Activated CD8-positive, alpha-beta memory T cell treated with anti-CD3 and anti-CD28 coated beads, Interleukin-2, amount 50 U/mL, for 48 hours (primary cell): Measurements from ENCODE around the gene TPRA1.

Experiments
- DNase-seq: peaks from one replicate; pipeline ENCODE4 v3.0.0-alpha.2; 2020

The TPRA1 gene

DNA sequence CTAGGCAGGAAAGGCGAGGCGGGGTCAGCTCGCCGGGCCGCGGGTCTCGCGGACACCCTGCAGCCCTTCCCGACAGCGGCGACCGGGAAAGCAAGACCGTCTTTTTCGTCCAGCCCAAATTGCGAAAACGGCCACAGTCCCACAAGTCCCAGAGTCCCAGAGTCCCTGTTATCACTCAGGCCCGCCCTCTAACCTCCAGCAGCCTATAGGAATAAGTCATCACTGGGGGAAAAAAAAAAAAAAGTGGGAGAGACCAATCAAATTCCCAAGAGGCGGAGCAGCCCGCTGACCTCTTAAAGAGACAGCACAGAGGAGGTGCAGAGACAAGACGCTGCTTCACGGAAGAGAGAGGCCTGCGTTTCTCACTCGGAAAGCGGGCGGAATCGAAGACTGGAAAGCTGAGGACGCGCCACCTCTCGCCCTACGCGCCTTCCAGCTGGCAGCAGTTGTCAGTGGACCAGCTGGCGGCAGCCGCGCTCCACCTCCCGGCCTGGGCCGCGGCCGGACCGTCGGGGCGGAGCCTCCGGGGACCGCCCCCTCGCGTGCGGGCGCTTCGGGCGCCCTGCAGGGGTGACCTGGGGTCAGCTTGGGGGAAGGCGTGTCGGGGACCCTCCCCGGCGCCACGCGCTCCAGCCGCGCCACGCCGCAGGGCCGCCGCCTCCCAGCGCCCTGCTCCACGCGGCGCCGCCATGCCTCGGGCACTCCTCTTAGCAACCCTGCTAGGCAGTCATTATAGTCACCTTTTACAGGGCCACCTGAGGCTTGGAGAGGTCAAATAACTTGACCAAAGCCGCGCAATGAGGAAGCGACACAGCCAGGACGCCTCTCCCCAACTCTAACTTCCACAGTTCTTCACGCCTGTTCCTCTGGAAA, at the start of gene TPRA1:
Gene TPRA1 (minus strand): TSS at position 141 of the 873 bp plus-strand sequence. CDS start 10,587 bp downstream, outside the sequence.
- DNase-seq = peak; percentile 88

DNA sequence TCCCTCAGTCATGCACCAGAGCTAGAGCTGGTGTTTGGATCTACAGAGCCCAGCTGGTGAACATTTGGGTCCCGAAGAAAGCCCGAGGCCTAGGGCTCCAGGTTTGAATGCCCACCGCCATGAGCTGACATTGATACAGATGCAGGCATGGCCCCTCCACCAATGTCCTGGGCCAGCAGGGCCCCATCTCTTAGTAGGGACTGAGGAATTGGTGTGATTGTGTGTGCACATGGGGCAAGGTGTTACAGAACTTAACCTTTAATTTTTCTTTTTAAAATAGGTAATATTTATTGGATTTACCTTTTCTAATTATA, 49.5 kb upstream of the TPRA1 start:
- DNase-seq = no peak

DNA sequence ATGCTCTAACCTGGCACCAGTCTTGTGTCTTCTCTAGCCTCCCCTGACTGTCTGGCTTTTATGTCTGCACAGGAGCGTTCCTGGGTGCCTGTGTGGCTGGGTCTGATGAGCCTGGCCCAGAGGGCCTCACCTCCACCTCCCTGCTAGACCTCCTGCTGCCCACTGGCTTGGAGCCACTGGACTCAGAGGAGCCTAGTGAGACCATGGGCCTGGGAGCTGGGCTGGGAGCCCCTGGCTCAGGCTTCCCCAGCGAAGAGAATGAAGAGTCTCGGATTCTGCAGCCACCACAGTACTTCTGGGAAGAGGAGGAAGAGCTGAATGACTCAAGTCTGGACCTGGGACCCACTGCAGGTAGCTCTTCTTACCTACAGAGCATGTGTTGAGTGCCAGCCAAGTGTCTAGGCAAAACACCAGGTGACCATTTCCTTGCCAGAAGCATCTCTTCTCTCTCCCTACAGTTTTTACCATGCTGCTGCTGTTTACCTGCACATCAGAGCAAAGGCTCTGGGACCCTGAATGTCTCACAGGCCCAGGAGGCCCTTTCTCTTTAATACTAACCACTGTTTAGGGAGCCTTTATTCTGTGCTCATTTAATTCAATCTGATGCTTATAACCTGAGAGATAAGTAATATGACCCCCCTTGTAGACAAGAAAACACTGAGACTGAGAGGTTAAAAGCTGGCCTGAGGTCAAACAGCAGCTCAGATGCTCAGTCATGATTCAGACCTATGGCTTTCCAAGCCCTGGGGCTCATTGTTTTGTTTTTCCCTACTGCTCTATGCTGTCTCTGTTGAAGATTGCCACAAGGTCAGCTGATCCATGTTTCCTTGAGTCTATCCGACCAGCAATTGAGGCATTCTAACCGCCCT, 48.9 kb upstream of the TPRA1 start:
- DNase-seq = no peak

DNA sequence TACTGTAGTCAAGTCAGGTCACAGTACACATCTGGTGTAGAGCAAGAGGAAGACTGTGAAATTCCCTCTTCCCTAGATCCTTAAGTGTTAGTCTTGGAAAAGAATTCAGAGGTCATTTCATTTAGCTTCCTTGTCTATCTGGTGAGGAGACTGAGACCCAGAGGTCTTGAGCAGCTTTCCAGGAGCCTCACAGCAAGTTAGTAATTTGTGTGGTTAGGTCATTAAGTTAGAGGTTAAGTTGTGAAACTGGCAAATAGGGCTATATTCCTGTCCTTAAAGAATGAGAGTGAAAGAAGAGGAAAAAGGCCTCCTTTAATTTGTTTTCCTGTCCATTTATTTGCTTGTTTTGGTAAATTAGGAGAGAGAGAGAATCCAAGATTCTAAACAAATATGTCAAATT, 47.4 kb upstream of the TPRA1 start:
- no peak for DNase-seq

DNA sequence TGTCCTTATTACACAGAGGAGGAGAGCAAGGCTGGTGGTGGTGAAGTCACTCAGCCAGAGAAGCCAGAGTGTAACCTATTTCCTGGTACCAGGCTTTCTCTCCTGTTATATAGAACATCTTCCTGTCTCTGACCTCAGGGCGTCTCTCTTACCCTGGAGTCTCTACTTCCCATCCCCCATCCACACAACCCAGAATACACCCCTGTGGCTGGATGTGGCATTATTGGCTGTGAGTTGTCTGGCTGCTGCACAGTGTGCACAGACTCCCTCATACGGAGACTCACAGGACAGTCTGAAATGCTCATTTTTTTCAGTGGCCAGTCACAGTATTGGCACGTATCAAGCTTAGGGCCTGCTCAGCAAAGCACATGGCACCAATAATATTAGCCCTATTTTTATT, 47.0 kb upstream of the TPRA1 start:
- no peak for DNase-seq

DNA sequence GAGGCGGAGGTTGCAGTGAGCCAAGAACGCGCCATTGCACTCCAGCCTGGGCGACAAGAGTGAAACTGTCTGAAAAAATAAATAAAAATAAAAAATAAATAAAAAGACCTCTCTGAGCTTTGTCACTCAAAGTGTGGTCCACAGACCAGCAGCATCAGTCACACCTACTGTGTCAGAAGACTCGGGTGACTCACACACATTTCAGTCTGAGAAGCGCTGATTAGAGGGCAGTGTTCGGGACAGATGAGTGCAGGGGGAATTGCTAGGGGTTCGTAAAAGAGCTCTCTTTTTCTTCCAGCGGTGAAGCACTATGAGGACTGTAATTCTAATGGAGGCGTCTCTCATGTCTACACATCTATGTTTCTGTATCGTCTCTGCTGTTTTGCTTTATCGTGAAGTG, 44.1 kb upstream of the TPRA1 start:
- DNase-seq = no peak

DNA sequence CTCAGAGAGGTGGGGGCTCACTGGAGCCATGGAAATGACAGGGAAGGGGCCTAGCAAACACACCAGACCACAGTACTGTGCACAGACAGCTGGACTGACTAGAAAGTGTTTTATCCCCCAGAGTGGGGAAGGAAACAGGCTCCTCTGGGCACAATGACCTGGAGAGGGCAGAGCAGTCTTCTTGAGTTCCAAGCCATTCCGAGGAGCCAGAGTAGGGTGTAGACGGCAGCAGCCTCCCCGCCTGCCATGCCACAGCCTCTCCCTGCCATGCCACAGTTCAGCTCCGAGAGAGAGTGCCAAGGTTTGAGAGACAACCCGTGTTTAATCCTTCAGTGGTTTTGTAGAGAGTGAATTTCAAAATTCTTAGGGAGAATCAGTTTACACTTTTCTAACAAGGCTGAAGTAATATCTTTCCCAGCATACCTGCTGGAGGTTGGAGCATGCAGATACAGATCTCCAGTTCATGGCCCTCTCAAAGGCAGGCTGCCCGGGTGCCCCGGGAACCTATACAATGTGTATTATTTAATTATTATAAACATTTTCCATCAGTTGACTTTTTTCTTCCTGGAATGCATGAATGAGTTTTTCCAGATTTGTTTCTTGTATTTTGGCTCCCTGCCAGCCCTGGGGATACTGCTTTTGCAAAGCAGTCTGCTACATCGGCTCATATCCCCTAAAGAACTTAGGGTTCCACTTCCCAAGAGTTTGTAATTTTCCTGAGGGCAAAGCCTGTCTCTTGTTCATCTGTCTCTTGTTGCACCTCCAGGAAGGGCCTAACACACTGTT, 41.7 kb upstream of the TPRA1 start:
- DNase-seq = no peak

DNA sequence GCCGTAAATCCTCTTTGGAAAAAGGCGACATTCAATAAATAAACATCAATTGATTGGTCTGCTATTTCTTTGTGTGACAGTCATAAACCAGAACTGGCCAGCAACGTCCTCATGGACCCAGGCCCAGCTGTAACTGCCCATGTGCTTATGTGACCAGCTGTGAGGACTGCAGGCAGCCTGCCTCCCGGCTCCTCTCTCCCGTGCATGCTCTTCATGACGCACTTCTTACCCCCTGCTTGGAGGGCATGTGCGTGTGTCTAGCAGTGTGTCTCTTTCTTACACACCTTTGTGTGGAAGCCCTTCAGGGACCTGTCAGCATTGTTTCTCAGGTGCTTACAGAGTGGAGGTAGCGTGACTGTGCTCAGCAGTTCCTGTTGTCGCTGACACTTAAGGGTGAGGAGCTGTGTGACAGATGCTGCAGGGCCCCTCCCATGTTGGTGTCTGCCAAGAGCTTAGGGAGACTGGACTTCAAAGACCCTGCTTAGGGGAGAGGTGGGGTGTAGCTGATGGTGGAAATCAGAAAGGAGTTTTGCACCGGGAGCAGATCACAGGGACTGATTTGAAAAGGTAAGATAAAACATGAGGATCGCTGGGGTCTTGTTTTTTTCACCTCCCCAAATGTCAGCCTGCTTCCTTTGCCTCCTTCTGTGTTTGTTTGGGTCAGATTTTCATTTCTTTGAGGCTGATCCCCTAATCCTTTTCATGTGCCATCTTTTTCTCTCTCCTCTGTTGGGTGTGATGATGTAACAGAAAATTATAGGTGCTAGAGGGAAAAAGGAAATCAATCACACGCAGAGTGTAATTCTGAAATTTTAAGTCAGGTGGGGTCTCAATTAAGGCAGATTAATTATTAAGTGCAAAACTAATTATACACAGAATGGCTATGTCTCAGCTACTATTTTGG, 40.5 kb upstream of the TPRA1 start:
- no peak for DNase-seq

DNA sequence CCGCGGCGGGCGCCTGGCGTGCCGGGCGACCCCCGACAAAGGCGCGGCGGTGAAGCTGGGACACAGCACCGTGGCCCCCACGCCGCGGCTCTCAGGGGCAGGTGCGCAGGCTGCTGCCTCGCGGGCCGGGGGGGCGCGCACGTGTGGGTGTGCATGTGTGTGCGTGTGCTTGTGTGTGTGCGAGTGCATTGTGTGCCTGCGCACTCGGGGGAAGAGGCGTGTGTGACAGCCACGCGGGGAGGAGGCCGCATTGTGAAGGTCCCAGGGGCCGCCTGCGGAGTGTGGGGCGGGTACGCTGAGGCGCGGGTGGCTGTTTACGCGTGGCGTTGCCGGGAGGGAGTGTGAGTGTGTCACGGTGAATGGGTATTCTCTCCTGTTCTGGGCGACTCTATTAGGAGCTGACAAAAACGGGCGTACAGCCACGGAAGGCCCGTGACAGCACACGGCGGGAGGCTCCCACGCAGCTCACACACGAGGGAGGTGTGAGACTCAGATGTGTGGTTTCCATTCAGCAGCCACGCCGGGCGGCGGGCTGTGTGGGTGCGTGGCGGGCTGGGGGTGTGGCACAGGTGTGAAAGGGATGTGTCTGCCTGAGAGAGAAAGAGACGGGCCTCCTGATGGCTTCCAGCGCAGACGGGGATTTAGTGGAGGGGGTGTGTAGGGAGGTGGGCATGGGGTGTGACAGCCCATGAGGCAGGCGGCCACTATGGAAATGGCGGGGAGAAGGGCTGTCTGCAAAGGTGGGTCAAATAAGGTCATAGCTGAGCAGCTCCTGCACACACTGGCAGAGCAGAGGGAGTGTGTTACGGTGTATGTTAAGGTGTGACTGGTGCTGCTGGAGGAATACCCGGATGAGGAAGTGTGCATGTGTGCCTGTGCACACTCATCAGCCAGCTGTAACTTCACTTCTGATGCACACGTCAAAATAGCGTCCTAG, 39.2 kb upstream of the TPRA1 start:
- DNase-seq = no peak

DNA sequence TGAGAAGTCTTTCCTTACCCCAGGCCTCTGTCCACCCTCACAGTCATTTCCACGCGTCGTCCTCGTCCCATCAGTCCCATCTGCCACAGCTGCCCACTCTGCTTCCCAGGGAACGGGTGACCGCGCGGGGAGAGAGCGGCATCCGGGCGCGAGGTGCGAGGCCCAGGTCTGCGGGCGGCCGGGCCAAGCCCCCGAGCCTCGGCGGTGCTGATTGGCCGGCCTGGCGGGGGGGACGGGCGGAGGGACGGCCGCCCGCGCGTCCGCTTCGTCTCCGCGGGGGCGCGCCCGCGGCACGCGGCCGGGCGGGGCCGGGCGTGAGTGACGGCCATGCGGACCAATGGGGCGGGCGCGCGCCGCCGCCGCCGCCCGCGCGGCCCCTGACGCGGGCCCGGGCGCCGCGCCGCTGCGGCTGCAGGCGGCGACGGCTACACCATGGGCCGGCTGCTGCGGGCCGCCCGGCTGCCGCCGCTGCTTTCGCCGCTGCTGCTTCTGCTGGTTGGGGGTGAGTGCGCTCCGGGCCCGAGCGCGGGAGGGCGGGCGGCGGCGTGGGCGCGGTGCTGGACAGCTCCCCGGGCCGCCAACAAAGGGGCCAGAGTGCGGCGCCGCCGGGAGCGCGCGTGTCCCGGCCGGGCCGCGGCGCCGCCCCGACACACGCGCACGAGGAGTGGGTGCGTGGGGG, 38.4 kb upstream of the TPRA1 start, which contains the start of gene PODXL2:
Gene PODXL2 (plus strand): TSS at position 398 of the 679 bp plus-strand sequence. CDS start 35 bp downstream, at position 433.
- DNase-seq = no peak

DNA sequence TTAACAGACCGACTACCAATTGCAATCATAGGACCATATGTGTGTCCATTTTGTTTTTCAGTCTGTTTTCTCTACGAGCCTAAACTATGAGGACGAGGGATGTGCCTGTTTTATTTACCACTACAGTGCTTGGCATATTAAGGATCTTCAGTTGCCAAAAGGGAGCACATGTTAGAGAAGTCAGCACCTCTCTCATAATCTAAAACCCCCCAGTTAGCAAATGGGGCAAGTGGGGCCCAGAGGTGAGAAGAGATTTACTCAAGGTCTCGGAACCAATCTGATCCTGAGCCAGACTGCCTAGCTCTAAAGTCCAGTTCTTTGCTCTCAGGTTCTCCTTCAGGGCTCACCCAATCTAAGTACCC, 37.9 kb upstream of the TPRA1 start:
- no peak for DNase-seq

DNA sequence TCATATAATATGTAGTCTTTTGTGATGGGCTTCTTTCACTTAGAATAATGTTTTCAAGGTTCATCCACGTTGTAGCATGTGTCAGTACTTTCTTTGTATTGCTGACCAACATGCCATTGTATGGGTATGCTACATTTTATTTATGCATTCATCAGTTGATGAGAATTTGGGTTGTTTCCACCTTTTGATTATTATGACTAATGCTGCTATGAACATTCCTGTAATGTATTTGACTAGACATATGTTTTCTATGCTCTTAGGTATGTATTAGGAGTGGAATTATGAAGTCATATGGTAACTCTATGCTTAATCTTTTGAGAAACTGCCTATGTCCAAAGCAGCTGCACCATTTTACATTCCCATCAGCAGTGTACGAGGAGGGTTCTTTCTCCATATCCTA, 35.3 kb upstream of the TPRA1 start:
- DNase-seq = no peak

DNA sequence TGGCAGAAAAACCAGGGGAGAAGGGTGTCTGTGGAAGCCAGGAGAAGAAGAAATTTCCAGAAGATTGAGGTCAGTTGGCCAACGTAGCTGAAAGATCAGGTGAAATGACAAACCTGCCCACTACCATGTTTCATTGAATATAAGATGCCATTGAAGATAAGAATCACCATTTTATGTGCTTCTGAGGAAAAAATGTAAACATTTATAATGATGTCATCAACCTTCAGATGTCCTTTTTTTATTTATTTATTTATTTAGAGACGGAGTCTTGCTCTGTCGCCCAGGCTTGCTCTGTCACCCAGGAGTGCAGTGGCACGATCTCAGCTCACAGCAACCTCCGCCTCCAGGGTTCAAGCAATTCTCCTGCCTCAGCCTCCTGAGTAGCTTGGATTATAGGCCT, 33.5 kb upstream of the TPRA1 start:
- DNase-seq = no peak

DNA sequence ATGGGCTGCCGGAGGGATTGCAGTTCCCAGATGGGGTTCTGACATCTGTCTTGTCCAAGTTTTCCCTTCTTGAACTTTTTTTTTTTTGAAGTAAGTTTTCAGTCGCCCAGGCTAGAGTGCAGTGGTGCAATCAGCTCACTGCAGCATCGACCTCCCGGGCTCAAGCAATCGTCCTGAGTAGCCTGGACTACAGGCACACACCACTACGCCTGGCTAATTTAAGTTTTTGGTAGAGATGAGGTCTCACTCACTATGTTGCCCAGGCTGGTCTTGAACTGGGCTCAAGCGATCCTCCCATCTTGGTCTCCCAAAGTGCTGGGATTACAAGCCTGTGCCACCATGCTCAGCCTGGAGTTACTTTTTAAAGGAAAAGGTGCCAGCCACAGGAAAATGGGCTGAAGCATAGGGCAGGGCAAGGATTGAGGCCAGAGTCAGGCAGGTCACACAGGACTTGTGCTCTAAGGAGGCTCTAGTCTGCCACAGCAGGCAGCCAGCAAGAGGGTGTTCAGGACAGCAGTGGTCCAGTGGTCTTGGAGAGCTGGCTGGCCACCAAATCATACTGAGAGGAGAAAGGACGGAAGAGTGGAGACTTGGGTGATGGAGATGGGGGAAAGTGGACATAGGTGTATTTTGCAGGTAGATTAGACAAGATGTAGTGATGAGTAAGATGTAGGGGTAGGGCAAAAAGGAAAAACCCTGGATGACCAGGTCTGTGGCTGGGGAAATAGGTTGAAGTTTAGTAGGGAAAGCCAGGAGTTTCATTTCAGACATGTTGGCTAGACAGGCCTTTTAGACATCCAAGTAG, 32.4 kb upstream of the TPRA1 start:
- DNase-seq = no peak

DNA sequence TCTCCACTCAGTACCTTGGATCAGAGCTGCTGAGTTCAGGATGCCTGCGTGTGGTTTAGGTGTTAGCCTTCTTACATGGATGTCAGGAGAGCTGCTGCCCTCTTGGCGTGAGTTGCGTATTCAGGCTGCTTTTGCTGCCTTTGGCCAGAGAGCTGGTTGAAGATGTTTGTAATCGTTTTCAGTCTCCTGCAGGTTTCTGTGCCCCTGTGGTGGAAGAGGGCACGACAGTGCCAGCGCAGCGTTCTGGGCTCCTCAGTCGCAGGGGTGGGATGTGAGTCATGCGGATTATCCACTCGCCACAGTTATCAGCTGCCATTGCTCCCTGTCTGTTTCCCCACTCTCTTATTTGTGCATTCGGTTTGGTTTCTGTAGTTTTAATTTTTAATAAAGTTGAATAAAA, 31.5 kb upstream of the TPRA1 start:
- no peak for DNase-seq

DNA sequence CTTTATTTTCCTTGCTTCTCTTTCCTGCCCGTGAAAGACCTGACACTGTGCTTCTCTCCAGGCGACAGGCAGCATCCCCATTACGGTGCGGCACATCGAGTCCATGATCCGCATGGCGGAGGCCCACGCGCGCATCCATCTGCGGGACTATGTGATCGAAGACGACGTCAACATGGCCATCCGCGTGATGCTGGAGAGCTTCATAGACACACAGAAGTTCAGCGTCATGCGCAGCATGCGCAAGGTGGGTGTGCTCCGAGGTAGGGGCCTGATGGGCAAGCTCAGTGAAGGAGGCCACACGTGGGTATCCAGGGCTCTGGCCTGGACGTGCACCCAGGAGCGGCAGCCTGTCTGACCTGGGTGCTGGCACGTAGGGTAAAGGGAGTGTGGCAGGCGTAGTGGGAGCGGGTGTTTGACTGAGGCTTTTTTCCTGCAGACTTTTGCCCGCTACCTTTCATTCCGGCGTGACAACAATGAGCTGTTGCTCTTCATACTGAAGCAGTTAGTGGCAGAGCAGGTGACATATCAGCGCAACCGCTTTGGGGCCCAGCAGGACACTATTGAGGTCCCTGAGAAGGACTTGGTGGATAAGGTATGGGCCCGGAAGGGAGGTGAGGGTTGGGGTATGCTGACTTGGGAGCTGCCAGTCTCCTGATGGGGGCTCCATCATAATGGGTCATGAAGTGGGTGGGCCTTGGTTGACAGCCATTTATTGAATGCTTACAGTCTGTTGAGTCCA, 30.3 kb upstream of the TPRA1 start:
- DNase-seq = no peak

DNA sequence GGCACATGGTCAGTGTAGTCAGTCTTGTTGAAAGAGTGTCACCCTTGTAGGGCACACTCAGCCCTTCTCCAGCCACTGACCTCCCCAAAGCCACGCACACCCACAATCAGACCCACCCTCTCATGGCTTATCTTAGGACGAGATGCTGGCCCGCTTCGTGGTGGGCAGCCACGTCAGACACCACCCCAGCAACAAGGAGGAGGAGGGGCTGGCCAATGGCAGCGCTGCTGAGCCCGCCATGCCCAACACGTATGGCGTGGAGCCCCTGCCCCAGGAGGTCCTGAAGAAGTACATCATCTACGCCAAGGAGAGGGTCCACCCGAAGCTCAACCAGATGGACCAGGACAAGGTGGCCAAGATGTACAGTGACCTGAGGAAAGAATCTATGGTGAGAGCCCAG, 28.4 kb upstream of the TPRA1 start:
- DNase-seq = no peak

DNA sequence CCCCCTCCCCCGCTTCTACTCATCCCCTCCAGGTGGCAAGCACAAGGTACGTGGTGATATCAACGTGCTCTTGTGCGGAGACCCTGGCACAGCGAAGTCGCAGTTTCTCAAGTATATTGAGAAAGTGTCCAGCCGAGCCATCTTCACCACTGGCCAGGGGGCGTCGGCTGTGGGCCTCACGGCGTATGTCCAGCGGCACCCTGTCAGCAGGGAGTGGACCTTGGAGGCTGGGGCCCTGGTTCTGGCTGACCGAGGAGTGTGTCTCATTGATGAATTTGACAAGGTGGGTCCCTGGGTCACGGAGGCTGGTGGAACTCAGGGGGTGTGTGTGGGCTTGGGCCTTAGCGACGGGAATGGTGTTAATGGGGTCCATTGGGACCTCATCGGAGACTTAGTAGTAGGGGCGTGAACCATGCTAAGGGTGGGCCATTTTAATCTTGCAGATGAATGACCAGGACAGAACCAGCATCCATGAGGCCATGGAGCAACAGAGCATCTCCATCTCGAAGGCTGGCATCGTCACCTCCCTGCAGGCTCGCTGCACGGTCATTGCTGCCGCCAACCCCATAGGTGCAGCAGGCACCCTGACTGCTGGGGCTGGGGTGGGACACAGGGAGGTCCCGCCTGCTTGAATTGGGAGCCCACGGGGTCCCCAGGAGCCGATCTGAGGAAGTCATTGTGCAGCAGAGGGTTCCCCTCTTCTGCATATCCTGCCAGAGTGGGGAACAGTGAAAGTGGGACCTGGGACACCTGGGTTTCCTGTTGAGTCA, 26.5 kb upstream of the TPRA1 start:
- DNase-seq = no peak
